ENCODE measurements around the gene CRYAB.

CRYAB gene

GRCh38 chr11:111911563-111912401, at the start of gene CRYAB:
Gene CRYAB, minus strand, starts transcription at chr11:111911770. Its CDS starts 46 bp downstream, at chr11:111911724.
- no peak for DNase-seq

GRCh38 chr11:111960916-111961315, 49.3 kb upstream of the CRYAB start:
- no peak for DNase-seq

GRCh38 chr11:111957663-111958444, 46.3 kb upstream of the CRYAB start:
- DNase-seq, result no peak

GRCh38 chr11:111954154-111954553, 42.6 kb upstream of the CRYAB start:
- no peak for DNase-seq

- no peak for DNase-seq
These were observed 40.0 kb upstream of the CRYAB start for GRCh38 chr11:111951565-111951964.

- DNase-seq, result no peak
These were observed 38.2 kb upstream of the CRYAB start for GRCh38 chr11:111949519-111950426.

- no peak for DNase-seq
These were observed 35.6 kb upstream of the CRYAB start for GRCh38 chr11:111947143-111947542.

GRCh38 chr11:111946499-111946898, 34.9 kb upstream of the CRYAB start:
- no peak for DNase-seq

- no peak for DNase-seq
These were observed 33.6 kb upstream of the CRYAB start for GRCh38 chr11:111945198-111945597.

- DNase-seq, result no peak
These were observed 33.1 kb upstream of the CRYAB start for GRCh38 chr11:111944651-111945051.

- no peak for DNase-seq
These were observed 32.6 kb upstream of the CRYAB start for GRCh38 chr11:111944139-111944538.

GRCh38 chr11:111942829-111943228, 31.3 kb upstream of the CRYAB start:
- no peak for DNase-seq

GRCh38 chr11:111941963-111942362, 30.4 kb upstream of the CRYAB start:
- DNase-seq, result no peak

- no peak for DNase-seq
These were observed 28.4 kb upstream of the CRYAB start for GRCh38 chr11:111939836-111940604.

- peak; percentile 91 to 92 for DNase-seq
These were observed 27.2 kb upstream of the CRYAB start for GRCh38 chr11:111938687-111939160.

GRCh38 chr11:111937844-111938243, 26.3 kb upstream of the CRYAB start:
- DNase-seq, result no peak

GRCh38 chr11:111937461-111937769, 25.8 kb upstream of the CRYAB start:
- DNase-seq, result no peak

- no peak for DNase-seq
These were observed 24.5 kb upstream of the CRYAB start for GRCh38 chr11:111936040-111936540.

GRCh38 chr11:111935317-111936039, 23.9 kb upstream of the CRYAB start:
- no peak for DNase-seq

- DNase-seq, result no peak
These were observed 22.7 kb upstream of the CRYAB start for GRCh38 chr11:111934306-111934705.

GRCh38 chr11:111933872-111934271, 22.3 kb upstream of the CRYAB start:
- DNase-seq, result peak; percentile 47 to 49
